Stimulated activated CD8-positive, alpha-beta memory T cell treated with anti-CD3 and anti-CD28 coated beads, Interleukin-4, amount 100 ng/mL, for 48 hours (primary cell): Measurements from ENCODE around the gene LDHAL6B.

Experiments used
- DNase-seq: peaks from one replicate; pipeline ENCODE4 v3.0.0-alpha.2; 2020

Gene LDHAL6B

GRCh38 chr15:59221511-59222505 is 15.2 kb downstream of the LDHAL6B start:
- DNase-seq, result no peak

- no peak for DNase-seq
Observed at GRCh38 chr15:59222906-59223550, 16.4 kb downstream of the LDHAL6B start.

GRCh38 chr15:59223736-59224135 is 17.1 kb downstream of the LDHAL6B start:
- no peak for DNase-seq

- DNase-seq, result no peak
Observed at GRCh38 chr15:59224474-59224873, 17.8 kb downstream of the LDHAL6B start.

- no peak for DNase-seq
Observed at GRCh38 chr15:59227021-59227420, 20.4 kb downstream of the LDHAL6B start.

GRCh38 chr15:59229015-59229414 is 22.4 kb downstream of the LDHAL6B start:
- DNase-seq, result no peak

GRCh38 chr15:59229453-59229852 is 22.8 kb downstream of the LDHAL6B start:
- no peak for DNase-seq

GRCh38 chr15:59230531-59231055 is 23.9 kb downstream of the LDHAL6B start:
- no peak for DNase-seq

GRCh38 chr15:59232476-59232875 is 25.8 kb downstream of the LDHAL6B start:
- DNase-seq, result no peak

- no peak for DNase-seq
Observed at GRCh38 chr15:59236394-59236793, 29.8 kb downstream of the LDHAL6B start.

- no peak for DNase-seq
Observed at GRCh38 chr15:59237119-59237855, 30.6 kb downstream of the LDHAL6B start.

- no peak for DNase-seq
Observed at GRCh38 chr15:59237924-59238331, 31.3 kb downstream of the LDHAL6B start.

- DNase-seq, result no peak
Observed at GRCh38 chr15:59240036-59240435, 33.4 kb downstream of the LDHAL6B start.

GRCh38 chr15:59242649-59243048 is 36.0 kb downstream of the LDHAL6B start:
- DNase-seq, result no peak

GRCh38 chr15:59243622-59244021 is 37.0 kb downstream of the LDHAL6B start:
- no peak for DNase-seq

GRCh38 chr15:59244337-59244736 is 37.7 kb downstream of the LDHAL6B start:
- DNase-seq, result no peak

- no peak for DNase-seq
Observed at GRCh38 chr15:59245559-59245958, 38.9 kb downstream of the LDHAL6B start.

- peak; percentile 62 for DNase-seq
Observed at GRCh38 chr15:59247364-59247763, 40.7 kb downstream of the LDHAL6B start.

GRCh38 chr15:59249816-59250215 is 43.2 kb downstream of the LDHAL6B start:
- no peak for DNase-seq

GRCh38 chr15:59250249-59250648 is 43.6 kb downstream of the LDHAL6B start:
- no peak for DNase-seq

GRCh38 chr15:59251001-59251845 is 44.6 kb downstream of the LDHAL6B start:
- DNase-seq, result no peak

GRCh38 chr15:59252137-59252536 is 45.5 kb downstream of the LDHAL6B start:
- DNase-seq, result no peak
